HG02610 (cell line): Measurements from ENCODE around the gene ATN1.

Source experiments
- ATAC-seq: cut with Tn5 transposase; IDR thresholded peaks from one replicate; pipeline ENCODE4 v1.9.1; 2021; ENCODE audit warnings: mild to moderate bottlenecking, moderate library complexity; ENCODE audit not compliant: unreplicated experiment

The ATN1 gene

GRCh38 chr12:6925540-6926279 lies 2.0 kb upstream of the ATN1 start:
- ATAC-seq, result no peak

- ATAC-seq, result no peak
Observed at GRCh38 chr12:6928022-6928702, 403 bp downstream of the ATN1 start.

- ATAC-seq, result no peak
Observed at GRCh38 chr12:6928703-6929407, 1.1 kb downstream of the ATN1 start.

GRCh38 chr12:6929466-6930452 lies 2.0 kb downstream of the ATN1 start:
- no peak for ATAC-seq

GRCh38 chr12:6932766-6933165 lies 5.0 kb downstream of the ATN1 start:
- no peak for ATAC-seq

- ATAC-seq, result no peak
Observed at GRCh38 chr12:6934110-6934509, 6.4 kb downstream of the ATN1 start.

- ATAC-seq, result no peak
Observed at GRCh38 chr12:6935371-6936193, 7.8 kb downstream of the ATN1 start.

GRCh38 chr12:6936194-6936635 lies 8.5 kb downstream of the ATN1 start:
- ATAC-seq, result no peak

GRCh38 chr12:6936636-6937480 lies 9.1 kb downstream of the ATN1 start:
- no peak for ATAC-seq

GRCh38 chr12:6937481-6938352 lies 10.0 kb downstream of the ATN1 start:
- peak; percentile 88 for ATAC-seq

- no peak for ATAC-seq
Observed at GRCh38 chr12:6938353-6939190, 10.8 kb downstream of the ATN1 start.

GRCh38 chr12:6939191-6939540 lies 11.4 kb downstream of the ATN1 start:
- ATAC-seq, result no peak

- no peak for ATAC-seq
Observed at GRCh38 chr12:6941267-6941666, 13.5 kb downstream of the ATN1 start.

GRCh38 chr12:6941782-6942181 lies 14.0 kb downstream of the ATN1 start:
- ATAC-seq, result no peak

GRCh38 chr12:6942331-6942665 lies 14.5 kb downstream of the ATN1 start:
- ATAC-seq, result no peak

GRCh38 chr12:6943389-6943721 lies 15.6 kb downstream of the ATN1 start:
- ATAC-seq, result peak; percentile 26

- peak; percentile 41 for ATAC-seq
Observed at GRCh38 chr12:6943722-6944380, 16.1 kb downstream of the ATN1 start, which contains the start of the genes C12orf57 and RNU7-1. Gene C12orf57, plus strand, starts transcription at chr12:6944022. Its CDS starts 100 bp downstream, at chr12:6944122. Gene RNU7-1, plus strand, starts transcription at chr12:6943816.
